ENCODE data around the gene RAD51B. TPM values are rescaled to one million over a fixed set of nuclear protein-coding genes. Genes with fewer than 3 reads are reported as not detected.

Gene RAD51B
- total and polyA plus RNA-seq, 9 of the 15 experiments (the other 6 are each of a cell fraction or from before 2014, with no cell fraction given) = 8.5 to 17.3 (median 11.3) TPM

- no peak for TF ChIP-seq CHD7 (IDR thresholded peaks at IDR 0.05; ENCODE audit: low read depth, low read length)
- peak; percentile 84 for TF ChIP-seq ZNF431 (CRISPR knock-in tag; IDR thresholded peaks at IDR 0.05)
Measured at GRCh38 chr14:68775614-68776126, 956.1 kb downstream of the RAD51B start (continued).

Measured in K562 (cell line).